Measurements from ENCODE around the gene ELMO1. TPM values are rescaled to one million over a fixed set of nuclear protein-coding genes. Genes with fewer than 3 reads are reported as not detected.

Gene ELMO1
- total and polyA plus RNA-seq, 2 of the 13 experiments (the other 11 are each of a cell fraction or from before 2014, with no cell fraction given) = 0.11 to 0.17 TPM

DNA sequence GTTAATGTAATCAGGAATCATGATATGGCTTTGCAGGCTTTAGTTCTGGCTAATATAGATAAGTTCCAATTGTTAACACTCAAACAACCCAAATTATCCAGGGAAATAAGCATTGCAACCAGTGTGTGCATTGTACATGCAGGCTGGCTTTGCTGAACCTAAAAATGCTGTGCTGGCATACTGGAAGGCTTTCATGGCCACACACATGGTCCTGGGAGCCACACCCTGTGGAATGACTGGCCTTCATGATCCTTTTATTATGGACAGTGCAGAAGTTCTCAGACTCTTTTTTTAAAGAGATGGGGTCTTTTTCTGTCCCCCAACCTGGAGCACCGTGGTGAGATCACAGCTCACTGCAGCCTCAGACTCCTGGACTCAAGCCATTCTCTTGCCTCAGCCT is 5.0 kb downstream of the ELMO1 start:
- Histone ChIP-seq H3K27ac (ENCODE audit: extremely low read length, insufficient read depth, low read length) (no peak overlapping the region), H3K27me3 (ENCODE audit: control insufficient read depth in 1 of 2, insufficient read depth in 2 of 2, low read length in 2 of 2) (peaks cover 0 to 14% of the 10 kb centered on the region in 2 experiments; a peak in 2 of 5 replicates), H4K20me1 (ENCODE audit: insufficient read depth, low read length) (no peaks in the 10 kb centered on the region), H3K4me3 (replicated peaks in 1 of 3; ENCODE audit: insufficient read depth in 1 of 3, low read depth in 2 of 3, low read length in 3 of 3) (no peak overlapping the region), H3K9me3 (ENCODE audit: low read length) (no peaks in the 10 kb centered on the region), H3K9ac (ENCODE audit: insufficient read depth, low read depth, low read length) (no peak overlapping the region), H3K4me1 (ENCODE audit: insufficient read depth, low read length) (no peaks in the 10 kb centered on the region), H2AFZ (ENCODE audit: low read length) (no peak overlapping the region), H3K79me2 (ENCODE audit: insufficient read depth, low read length) (no peaks in the 10 kb centered on the region), H3K4me2 (ENCODE audit: low read depth, low read length) (no peak overlapping the region), H3K36me3 (replicated peaks in 1 of 2; ENCODE audit: control insufficient read depth in 1 of 2, insufficient read depth in 2 of 2, low read length in 2 of 2) (no peaks in the 10 kb centered on the region)
- DNase-seq (ENCODE audit: low spot score) = no peak
- TF ChIP-seq IKZF4 (CRISPR knock-in tag; IDR thresholded peaks at IDR 0.05; ENCODE audit: borderline replicate concordance, low read depth, not compliant biosample characterization) (no peak), SP4 (CRISPR knock-in tag; IDR thresholded peaks at IDR 0.05) (no peak), ZMAT3 (CRISPR knock-in tag; conservative IDR thresholded peaks at IDR 0.05) (no peak), TP53 (CRISPR knock-in tag; conservative IDR thresholded peaks at IDR 0.05) (no peak), MED1 (CRISPR knock-in tag; IDR thresholded peaks at IDR 0.05) (no peak), NAIF1 (CRISPR knock-in tag; IDR thresholded peaks at IDR 0.05; ENCODE audit: borderline replicate concordance) (no peak), SRY (CRISPR knock-in tag; IDR thresholded peaks at IDR 0.05) (no peak), THAP11 (CRISPR knock-in tag; IDR thresholded peaks at IDR 0.05) (no peak), CCDC6 (CRISPR knock-in tag; IDR thresholded peaks at IDR 0.05) (no peak), ZNF274 (CRISPR knock-in tag; IDR thresholded peaks at IDR 0.05) (no peak)
- TF ChIP-seq, protein P1, sequence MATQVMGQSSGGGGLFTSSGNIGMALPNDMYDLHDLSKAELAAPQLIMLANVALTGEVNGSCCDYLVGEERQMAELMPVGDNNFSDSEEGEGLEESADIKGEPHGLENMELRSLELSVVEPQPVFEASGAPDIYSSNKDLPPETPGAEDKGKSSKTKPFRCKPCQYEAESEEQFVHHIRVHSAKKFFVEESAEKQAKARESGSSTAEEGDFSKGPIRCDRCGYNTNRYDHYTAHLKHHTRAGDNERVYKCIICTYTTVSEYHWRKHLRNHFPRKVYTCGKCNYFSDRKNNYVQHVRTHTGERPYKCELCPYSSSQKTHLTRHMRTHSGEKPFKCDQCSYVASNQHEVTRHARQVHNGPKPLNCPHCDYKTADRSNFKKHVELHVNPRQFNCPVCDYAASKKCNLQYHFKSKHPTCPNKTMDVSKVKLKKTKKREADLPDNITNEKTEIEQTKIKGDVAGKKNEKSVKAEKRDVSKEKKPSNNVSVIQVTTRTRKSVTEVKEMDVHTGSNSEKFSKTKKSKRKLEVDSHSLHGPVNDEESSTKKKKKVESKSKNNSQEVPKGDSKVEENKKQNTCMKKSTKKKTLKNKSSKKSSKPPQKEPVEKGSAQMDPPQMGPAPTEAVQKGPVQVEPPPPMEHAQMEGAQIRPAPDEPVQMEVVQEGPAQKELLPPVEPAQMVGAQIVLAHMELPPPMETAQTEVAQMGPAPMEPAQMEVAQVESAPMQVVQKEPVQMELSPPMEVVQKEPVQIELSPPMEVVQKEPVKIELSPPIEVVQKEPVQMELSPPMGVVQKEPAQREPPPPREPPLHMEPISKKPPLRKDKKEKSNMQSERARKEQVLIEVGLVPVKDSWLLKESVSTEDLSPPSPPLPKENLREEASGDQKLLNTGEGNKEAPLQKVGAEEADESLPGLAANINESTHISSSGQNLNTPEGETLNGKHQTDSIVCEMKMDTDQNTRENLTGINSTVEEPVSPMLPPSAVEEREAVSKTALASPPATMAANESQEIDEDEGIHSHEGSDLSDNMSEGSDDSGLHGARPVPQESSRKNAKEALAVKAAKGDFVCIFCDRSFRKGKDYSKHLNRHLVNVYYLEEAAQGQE (IDR thresholded peaks at IDR 0.05; ENCODE audit: borderline replicate concordance in 1 of 2, low read depth in 1 of 2, low read length in 2 of 2) = no peak
- TF ChIP-seq, protein P2, sequence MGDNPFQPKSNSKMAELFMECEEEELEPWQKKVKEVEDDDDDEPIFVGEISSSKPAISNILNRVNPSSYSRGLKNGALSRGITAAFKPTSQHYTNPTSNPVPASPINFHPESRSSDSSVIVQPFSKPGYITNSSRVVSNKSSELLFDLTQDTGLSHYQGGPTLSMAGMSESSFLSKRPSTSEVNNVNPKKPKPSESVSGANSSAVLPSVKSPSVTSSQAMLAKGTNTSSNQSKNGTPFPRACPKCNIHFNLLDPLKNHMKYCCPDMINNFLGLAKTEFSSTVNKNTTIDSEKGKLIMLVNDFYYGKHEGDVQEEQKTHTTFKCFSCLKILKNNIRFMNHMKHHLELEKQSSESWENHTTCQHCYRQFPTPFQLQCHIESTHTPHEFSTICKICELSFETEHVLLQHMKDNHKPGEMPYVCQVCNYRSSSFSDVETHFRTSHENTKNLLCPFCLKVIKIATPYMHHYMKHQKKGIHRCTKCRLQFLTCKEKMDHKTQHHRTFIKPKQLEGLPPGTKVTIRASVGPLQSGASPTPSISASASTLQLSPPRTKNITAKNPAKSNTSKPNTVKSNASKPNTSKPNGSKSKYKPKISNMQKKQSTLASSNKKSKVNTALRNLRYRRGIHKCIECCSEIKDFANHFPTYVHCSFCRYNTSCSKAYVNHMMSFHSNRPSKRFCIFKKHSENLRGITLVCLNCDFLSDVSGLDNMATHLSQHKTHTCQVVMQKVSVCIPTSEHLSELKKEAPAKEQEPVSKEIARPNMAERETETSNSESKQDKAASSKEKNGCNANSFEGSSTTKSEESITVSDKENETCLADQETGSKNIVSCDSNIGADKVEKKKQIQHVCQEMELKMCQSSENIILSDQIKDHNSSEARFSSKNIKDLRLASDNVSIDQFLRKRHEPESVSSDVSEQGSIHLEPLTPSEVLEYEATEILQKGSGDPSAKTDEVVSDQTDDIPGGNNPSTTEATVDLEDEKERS (CRISPR knock-in tag; IDR thresholded peaks at IDR 0.05) = no peak
- 0% methylated on average over 1 of the region's 1 CpG for WGBS (ENCODE audit: low lambda C conversion rate)
- FAIRE-seq = no peak
- BruUV-seq (replicated peaks) = no TSS peak
- ChIA-PET CTCF (ENCODE audit: low intra/inter-chr PET ratio, low total read pairs) (no interaction called here), POLR2A (no interaction called here)
- intact Hi-C loops (cut with micrococcal nuclease; ENCODE audit: unreplicated experiment) (no loop called here), in situ Hi-C loops (cut with HindIII; ENCODE audit: extremely low pct_ligation_motif_present, low pct_unique_long_range_greater_than_20kb) (no loop called here)
- ATAC-seq = no peak

All from HepG2 (cell line).